Measurements from ENCODE around the gene IL34. TPM values are rescaled to one million over a fixed set of nuclear protein-coding genes. Genes with fewer than 3 reads are reported as not detected.

The IL34 gene
- total RNA-seq, 1 experiment from 2014 or later: 4.4 TPM

- no peaks in the 10 kb centered on the region for H3K4me1 ChIP-seq (ENCODE audit: insufficient read depth, low read length)
- Mint-ChIP-seq H3K36me3 (ENCODE audit: insufficient read depth in 1 of 3, low read depth in 3 of 3) (peaks cover 0 to 6% (median 5%) of the 10 kb centered on the region in 3 experiments; a peak in 6 of 7 replicates), H3K27me3 (ENCODE audit: low read depth) (no peaks in the 10 kb centered on the region), H3K9me3 (peaks cover 0 to 5% of the 10 kb centered on the region in 2 experiments; a peak in 1 of 5 replicates), H3K4me1 (peaks cover 14 to 20% of the 10 kb centered on the region in 2 experiments), H3K4me3 (no peak overlapping the region), H3K27ac (no peak overlapping the region)
- H2BK5ac ChIP-seq (ENCODE audit: insufficient read length, low read length): no peak overlapping the region
- H3K14ac ChIP-seq (ENCODE audit: insufficient read depth, low read length): no peak overlapping the region
- no peak overlapping the region for H3K27ac ChIP-seq (ENCODE audit: insufficient read length, low read depth, low read length)
- no peak overlapping the region for H3K9ac ChIP-seq (ENCODE audit: extremely low read depth, insufficient read length, low read length)
- no peak for TF ChIP-seq CTCF (conservative IDR thresholded peaks at IDR 0.05)
- no peaks in the 10 kb centered on the region for H3K79me2 ChIP-seq (ENCODE audit: insufficient read depth, low read length)
- H3K23ac ChIP-seq (ENCODE audit: insufficient read length, low read depth, low read length): no peak overlapping the region
- DNase-seq: no peak
- no peak overlapping the region for H4K91ac ChIP-seq (ENCODE audit: insufficient read length, low read depth, low read length)
- no peak overlapping the region for H2AFZ ChIP-seq (ENCODE audit: low read length)
- no peak overlapping the region for H2BK120ac ChIP-seq (ENCODE audit: low read depth, low read length, poor library complexity, severe bottlenecking)
- no peaks in the 10 kb centered on the region for H3K23me2 ChIP-seq (ENCODE audit: insufficient read length, low read depth, low read length, poor library complexity, severe bottlenecking)
- H2BK15ac ChIP-seq (ENCODE audit: low read depth, low read length): no peak overlapping the region
- H3T11ph ChIP-seq (ENCODE audit: low read length): no peak overlapping the region
- no peaks in the 10 kb centered on the region for H3K9me3 ChIP-seq (ENCODE audit: control insufficient read depth, low read depth, low read length)
- no peak overlapping the region for H3K4ac ChIP-seq (ENCODE audit: low read depth, low read length)
- H2BK20ac ChIP-seq (ENCODE audit: low read depth, low read length, poor library complexity, severe bottlenecking): no peak overlapping the region
- no peak overlapping the region for H3K18ac ChIP-seq (ENCODE audit: insufficient read length, low read depth, low read length)
- no peaks in the 10 kb centered on the region for H3K27me3 ChIP-seq (ENCODE audit: insufficient read depth, low read length)
- H2AK5ac ChIP-seq (ENCODE audit: insufficient read length, low read length): no peak overlapping the region
- no peak overlapping the region for H2BK12ac ChIP-seq (ENCODE audit: insufficient read length, low read depth, low read length)
- H4K8ac ChIP-seq (replicated peaks; ENCODE audit: insufficient read length, low read depth, low read length): no peak overlapping the region
- H3K79me1 ChIP-seq (ENCODE audit: insufficient read depth, low read depth, low read length, poor library complexity, severe bottlenecking): no peaks in the 10 kb centered on the region
- H3K56ac ChIP-seq (ENCODE audit: insufficient read length, low read depth, low read length): no peak overlapping the region
- H3K4me2 ChIP-seq (ENCODE audit: insufficient read depth, insufficient read length, low read length): no peak overlapping the region
- no CpG with 5 or more reads among the region's 4 CpGs for WGBS (ENCODE audit: extremely low coverage, insufficient read length, low lambda C conversion rate)
- H4K5ac ChIP-seq (ENCODE audit: insufficient read length, low read depth, low read length): no peak overlapping the region
- no peaks in the 10 kb centered on the region for H4K20me1 ChIP-seq (ENCODE audit: control insufficient read depth, insufficient read depth, insufficient read length)
Observed at GRCh38 chr16:70653406-70653805, 7.0 kb downstream of the IL34 start.

Data from H9 (cell line).